ENCODE data around the gene GRIK3. TPM values are rescaled to one million over a fixed set of nuclear protein-coding genes. Genes with fewer than 3 reads are reported as not detected.

GRIK3 gene
- total and polyA plus RNA-seq, 4 donors: 0.03 to 0.08 (median 0.05) TPM; not detected in 1

DNA sequence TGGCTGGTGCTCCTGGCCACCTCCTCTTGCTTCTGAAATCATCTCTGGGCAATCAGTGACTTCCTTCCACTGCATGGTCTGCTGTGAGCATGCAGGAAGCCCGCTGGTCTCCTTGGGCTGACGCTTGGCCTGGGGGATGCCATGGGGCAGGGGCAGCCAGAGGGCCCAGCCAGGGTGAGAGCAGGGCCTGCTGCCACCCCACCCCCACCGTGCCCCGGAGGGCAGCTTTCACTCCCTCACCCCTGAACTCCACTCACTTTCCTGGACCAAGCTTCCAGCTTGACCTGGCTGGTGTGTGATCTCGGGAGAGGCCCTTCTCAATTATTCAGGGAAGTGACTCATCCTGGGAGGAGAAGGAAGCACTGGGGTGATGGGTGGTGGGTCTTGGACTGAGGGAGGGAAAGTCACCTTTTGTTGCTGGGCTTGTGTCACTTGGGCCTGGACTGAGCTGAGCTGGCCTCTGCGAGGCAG lies 281.4 kb downstream of the GRIK3 start:
- 59% methylated on average over 6 of the region's 6 CpGs for WGBS
- Histone ChIP-seq H3K27ac (ENCODE audit: low read depth in 1 of 2, low read length in 2 of 2) (no peak overlapping the region), H3K9me3 (ENCODE audit: control insufficient read depth in 4 of 4, low read length in 3 of 4) (no peaks in the 10 kb centered on the region), H3K4me1 (ENCODE audit: control insufficient read depth in 4 of 4, insufficient read depth in 4 of 4, low read length in 3 of 4) (no peaks in the 10 kb centered on the region), H3K9ac (ENCODE audit: low read depth in 1 of 2, low read length in 2 of 2) (no peak overlapping the region), H3K36me3 (ENCODE audit: control insufficient read depth in 4 of 4, insufficient read depth in 3 of 4, low read depth in 1 of 4, low read length in 3 of 4) (no peaks in the 10 kb centered on the region), H3K27me3 (ENCODE audit: control insufficient read depth in 4 of 4, insufficient read depth in 4 of 4, low read length in 3 of 4) (no peaks in the 10 kb centered on the region), H3K4me3 (ENCODE audit: low read depth in 1 of 3, low read length in 3 of 3) (no peak overlapping the region)
- TF ChIP-seq EGR1 (IDR thresholded peaks at IDR 0.05; ENCODE audit: low read depth in 2 of 2): no peak
- DNase-seq (ENCODE audit: low spot score): no peak

GRCh38 chr1:36752431-36752830 lies 281.9 kb downstream of the GRIK3 start:
- Histone ChIP-seq H3K36me3 (ENCODE audit: control insufficient read depth in 4 of 4, insufficient read depth in 3 of 4, low read depth in 1 of 4, low read length in 3 of 4) (no peaks in the 10 kb centered on the region), H3K9ac (ENCODE audit: low read depth in 1 of 2, low read length in 2 of 2) (no peak overlapping the region), H3K4me3 (ENCODE audit: low read depth in 1 of 3, low read length in 3 of 3) (no peak overlapping the region), H3K27ac (ENCODE audit: low read depth in 1 of 2, low read length in 2 of 2) (no peak overlapping the region), H3K4me1 (ENCODE audit: control insufficient read depth in 4 of 4, insufficient read depth in 4 of 4, low read length in 3 of 4) (no peaks in the 10 kb centered on the region), H3K27me3 (ENCODE audit: control insufficient read depth in 4 of 4, insufficient read depth in 4 of 4, low read length in 3 of 4) (no peaks in the 10 kb centered on the region), H3K9me3 (ENCODE audit: control insufficient read depth in 4 of 4, low read length in 3 of 4) (no peaks in the 10 kb centered on the region)
- 67% methylated on average over 2 of the region's 2 CpGs for WGBS
- no peak for TF ChIP-seq HNF4A (conservative IDR thresholded peaks at IDR 0.05)
- no peak for TF ChIP-seq FOXA2 (IDR thresholded peaks at IDR 0.05)
- TF ChIP-seq SP1 (IDR thresholded peaks at IDR 0.05): no peak
- no peak for TF ChIP-seq RXRA (IDR thresholded peaks at IDR 0.05)
- no peak for TF ChIP-seq NR2F2 (IDR thresholded peaks at IDR 0.05)
- TF ChIP-seq, protein P1, sequence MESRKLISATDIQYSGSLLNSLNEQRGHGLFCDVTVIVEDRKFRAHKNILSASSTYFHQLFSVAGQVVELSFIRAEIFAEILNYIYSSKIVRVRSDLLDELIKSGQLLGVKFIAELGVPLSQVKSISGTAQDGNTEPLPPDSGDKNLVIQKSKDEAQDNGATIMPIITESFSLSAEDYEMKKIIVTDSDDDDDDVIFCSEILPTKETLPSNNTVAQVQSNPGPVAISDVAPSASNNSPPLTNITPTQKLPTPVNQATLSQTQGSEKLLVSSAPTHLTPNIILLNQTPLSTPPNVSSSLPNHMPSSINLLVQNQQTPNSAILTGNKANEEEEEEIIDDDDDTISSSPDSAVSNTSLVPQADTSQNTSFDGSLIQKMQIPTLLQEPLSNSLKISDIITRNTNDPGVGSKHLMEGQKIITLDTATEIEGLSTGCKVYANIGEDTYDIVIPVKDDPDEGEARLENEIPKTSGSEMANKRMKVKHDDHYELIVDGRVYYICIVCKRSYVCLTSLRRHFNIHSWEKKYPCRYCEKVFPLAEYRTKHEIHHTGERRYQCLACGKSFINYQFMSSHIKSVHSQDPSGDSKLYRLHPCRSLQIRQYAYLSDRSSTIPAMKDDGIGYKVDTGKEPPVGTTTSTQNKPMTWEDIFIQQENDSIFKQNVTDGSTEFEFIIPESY (IDR thresholded peaks at IDR 0.05): no peak
- DNase-seq (ENCODE audit: low spot score): no peak

- H3K9ac ChIP-seq (ENCODE audit: low read depth in 1 of 2, low read length in 2 of 2): no peak overlapping the region
- peaks cover 0 to under 1% (median 0%) of the 10 kb centered on the region in 4 donors for H3K27me3 ChIP-seq (ENCODE audit: control insufficient read depth in 4 of 4, insufficient read depth in 4 of 4, low read length in 3 of 4)
- DNase-seq (ENCODE audit: low spot score): no peak
- H3K36me3 ChIP-seq (ENCODE audit: control insufficient read depth in 4 of 4, insufficient read depth in 3 of 4, low read depth in 1 of 4, low read length in 3 of 4): no peaks in the 10 kb centered on the region
- H3K4me1 ChIP-seq (ENCODE audit: control insufficient read depth in 4 of 4, insufficient read depth in 4 of 4, low read length in 3 of 4): no peaks in the 10 kb centered on the region
- no peak for TF ChIP-seq CTCF (IDR thresholded peaks at IDR 0.05; ENCODE audit: low read depth, low read length, missing input control)
- H3K4me3 ChIP-seq (ENCODE audit: low read depth in 1 of 3, low read length in 3 of 3): no peak overlapping the region
- no peak overlapping the region for H3K27ac ChIP-seq (ENCODE audit: low read depth in 1 of 2, low read length in 2 of 2)
- H3K9me3 ChIP-seq (ENCODE audit: control insufficient read depth in 4 of 4, low read length in 3 of 4): no peaks in the 10 kb centered on the region
- WGBS: 82% methylated on average over 4 of the region's 4 CpGs
Observed at GRCh38 chr1:36751525-36751924, 282.8 kb downstream of the GRIK3 start.

GRCh38 chr1:36748466-36748865 lies 285.8 kb downstream of the GRIK3 start:
- Histone ChIP-seq H3K4me3 (ENCODE audit: low read depth in 1 of 3, low read length in 3 of 3) (no peak overlapping the region), H3K4me1 (ENCODE audit: control insufficient read depth in 4 of 4, insufficient read depth in 4 of 4, low read length in 3 of 4) (no peaks in the 10 kb centered on the region), H3K9me3 (ENCODE audit: control insufficient read depth in 4 of 4, low read length in 3 of 4) (no peaks in the 10 kb centered on the region), H3K36me3 (ENCODE audit: control insufficient read depth in 4 of 4, insufficient read depth in 3 of 4, low read depth in 1 of 4, low read length in 3 of 4) (no peaks in the 10 kb centered on the region), H3K9ac (ENCODE audit: low read depth in 1 of 2, low read length in 2 of 2) (no peak overlapping the region), H3K27ac (ENCODE audit: low read depth in 1 of 2, low read length in 2 of 2) (no peak overlapping the region), H3K27me3 (ENCODE audit: control insufficient read depth in 4 of 4, insufficient read depth in 4 of 4, low read length in 3 of 4) (peaks cover 0 to 7% (median 0%) of the 10 kb centered on the region in 4 donors)
- TF ChIP-seq YY1 (IDR thresholded peaks at IDR 0.05) (no peak), FOXA2 (IDR thresholded peaks at IDR 0.05) (no peak), NR2F2 (IDR thresholded peaks at IDR 0.05) (no peak), TAF1 (conservative IDR thresholded peaks at IDR 0.05) (no peak), HNF4A (conservative IDR thresholded peaks at IDR 0.05) (no peak)
- TF ChIP-seq, protein P1 (IDR thresholded peaks at IDR 0.05): no peak
- WGBS: 85% methylated on average over 7 of the region's 7 CpGs
- DNase-seq (ENCODE audit: low spot score): no peak

Data from liver (tissue), 9 donors.